ENCODE data around the gene POLR2B.
"Not testable (repeated sequence)": the region's sequence is repeated elsewhere in the genome, so short reads cannot be mapped to it uniquely, and the experiment has no call there.

Gene POLR2B

GRCh38 chr4:57059890-57060716, 81.4 kb downstream of the POLR2B start:
- Histone ChIP-seq H3K9ac (ENCODE audit: low read depth, low read length) (no peak overlapping the region), H3K27me3 (ENCODE audit: control insufficient read depth, insufficient read depth, low read length) (peaks cover 2% of the 10 kb centered on the region), H3K4me3 (ENCODE audit: low read depth, low read length) (no peak overlapping the region), H3K4me1 (ENCODE audit: control insufficient read depth, insufficient read depth, low read length) (no peaks in the 10 kb centered on the region), H3K36me3 (ENCODE audit: control insufficient read depth, insufficient read depth, low read length) (no peaks in the 10 kb centered on the region), H3K9me3 (ENCODE audit: control insufficient read depth, insufficient read depth, low read length) (no peaks in the 10 kb centered on the region)

- not testable (repeated sequence) for H3K27me3 ChIP-seq (ENCODE audit: control insufficient read depth, insufficient read depth, low read length); H3K9me3 ChIP-seq (ENCODE audit: control insufficient read depth, insufficient read depth, low read length); H3K9ac ChIP-seq (ENCODE audit: low read depth, low read length); H3K36me3 ChIP-seq (ENCODE audit: control insufficient read depth, insufficient read depth, low read length); H3K4me1 ChIP-seq (ENCODE audit: control insufficient read depth, insufficient read depth, low read length); H3K4me3 ChIP-seq (ENCODE audit: low read depth, low read length)
Measured at GRCh38 chr4:57060717-57061067, 82.0 kb downstream of the POLR2B start.

DNA sequence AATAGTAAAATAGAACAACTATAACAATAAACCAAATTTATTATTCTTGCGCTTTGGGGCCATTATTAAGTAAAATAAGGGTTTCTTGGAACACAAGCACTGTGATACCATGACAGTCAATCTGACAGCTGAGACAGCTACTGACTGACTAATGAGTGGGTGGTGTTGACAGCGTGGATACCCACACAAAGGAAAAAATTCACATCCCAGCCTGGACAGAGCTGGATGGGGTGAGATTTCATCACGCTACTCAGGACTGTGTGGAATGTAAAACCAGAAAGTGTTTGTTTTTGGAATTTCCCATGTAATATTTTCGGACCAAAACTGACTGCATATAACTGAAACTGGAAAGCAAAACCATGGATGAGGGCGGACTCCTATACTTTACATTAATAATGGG, 82.7 kb downstream of the POLR2B start:
- peaks cover 2% of the 10 kb centered on the region for H3K27me3 ChIP-seq (ENCODE audit: control insufficient read depth, insufficient read depth, low read length)
- H3K36me3 ChIP-seq (ENCODE audit: control insufficient read depth, insufficient read depth, low read length), result no peaks in the 10 kb centered on the region
- H3K4me1 ChIP-seq (ENCODE audit: control insufficient read depth, insufficient read depth, low read length), result no peaks in the 10 kb centered on the region
- no peak overlapping the region for H3K9ac ChIP-seq (ENCODE audit: low read depth, low read length)
- H3K4me3 ChIP-seq (ENCODE audit: low read depth, low read length), result no peak overlapping the region
- H3K9me3 ChIP-seq (ENCODE audit: control insufficient read depth, insufficient read depth, low read length), result no peaks in the 10 kb centered on the region

- H3K4me1 ChIP-seq (ENCODE audit: control insufficient read depth, insufficient read depth, low read length), result no peaks in the 10 kb centered on the region
- no peak overlapping the region for H3K9ac ChIP-seq (ENCODE audit: low read depth, low read length)
- no peaks in the 10 kb centered on the region for H3K9me3 ChIP-seq (ENCODE audit: control insufficient read depth, insufficient read depth, low read length)
- H3K27me3 ChIP-seq (ENCODE audit: control insufficient read depth, insufficient read depth, low read length), result no peaks in the 10 kb centered on the region
- no peak overlapping the region for H3K4me3 ChIP-seq (ENCODE audit: low read depth, low read length)
- no peaks in the 10 kb centered on the region for H3K36me3 ChIP-seq (ENCODE audit: control insufficient read depth, insufficient read depth, low read length)
Measured at GRCh38 chr4:57063518-57063917, 84.8 kb downstream of the POLR2B start.

- Histone ChIP-seq H3K36me3 (ENCODE audit: control insufficient read depth, insufficient read depth, low read length) (no peaks in the 10 kb centered on the region), H3K9me3 (ENCODE audit: control insufficient read depth, insufficient read depth, low read length) (no peaks in the 10 kb centered on the region), H3K4me3 (ENCODE audit: low read depth, low read length) (no peak overlapping the region), H3K27me3 (ENCODE audit: control insufficient read depth, insufficient read depth, low read length) (no peaks in the 10 kb centered on the region), H3K9ac (ENCODE audit: low read depth, low read length) (no peak overlapping the region), H3K4me1 (ENCODE audit: control insufficient read depth, insufficient read depth, low read length) (no peaks in the 10 kb centered on the region)
Measured at GRCh38 chr4:57064120-57064519, 85.4 kb downstream of the POLR2B start.

DNA sequence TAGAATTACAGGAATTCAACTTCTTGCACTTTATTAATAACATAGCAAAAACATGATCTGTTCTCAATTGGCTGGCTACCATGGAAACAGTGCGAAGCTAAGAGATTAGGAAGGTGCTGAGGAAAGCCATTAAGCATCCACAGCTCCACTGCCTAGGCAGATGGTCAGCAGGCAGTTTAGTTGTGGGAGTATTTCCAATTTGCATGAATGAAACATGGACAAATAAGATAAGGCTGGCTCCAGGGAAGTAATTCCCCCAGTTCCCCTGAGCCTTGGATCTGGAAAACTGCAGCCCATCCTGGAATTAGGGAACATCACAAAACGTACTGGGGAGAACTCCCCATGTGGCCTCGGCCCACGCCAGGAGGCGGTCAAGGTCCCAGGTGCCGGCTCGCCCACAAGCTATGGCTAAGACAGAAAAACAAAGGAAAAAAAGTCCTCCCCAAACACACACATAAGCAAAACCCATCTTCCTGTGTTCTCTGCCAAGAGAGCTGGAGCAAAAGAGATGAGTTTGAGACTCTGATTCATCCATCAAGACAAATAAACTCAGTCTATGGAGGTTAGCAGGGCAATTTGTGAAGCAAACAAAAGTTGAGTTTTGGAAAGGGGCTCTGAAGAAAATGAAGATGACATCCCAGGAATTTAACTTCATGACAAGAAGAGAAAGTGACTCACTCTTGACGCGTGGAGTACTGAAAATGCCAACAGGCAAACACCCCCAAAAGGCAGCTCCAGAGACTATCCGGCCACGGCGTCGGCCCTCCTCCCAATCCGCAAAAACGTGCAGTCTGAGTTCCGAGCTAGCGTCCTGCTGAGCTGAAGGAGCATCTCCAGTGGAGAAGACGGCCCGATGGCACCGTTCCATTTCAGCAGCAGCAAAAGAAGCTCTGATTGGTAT, 86.4 kb downstream of the POLR2B start:
- H3K36me3 ChIP-seq (ENCODE audit: control insufficient read depth, insufficient read depth, low read length), result no peaks in the 10 kb centered on the region
- no peak overlapping the region for H3K9ac ChIP-seq (ENCODE audit: low read depth, low read length)
- no peaks in the 10 kb centered on the region for H3K9me3 ChIP-seq (ENCODE audit: control insufficient read depth, insufficient read depth, low read length)
- H3K27me3 ChIP-seq (ENCODE audit: control insufficient read depth, insufficient read depth, low read length), result no peaks in the 10 kb centered on the region
- no peak overlapping the region for H3K4me3 ChIP-seq (ENCODE audit: low read depth, low read length)
- no peaks in the 10 kb centered on the region for H3K4me1 ChIP-seq (ENCODE audit: control insufficient read depth, insufficient read depth, low read length)

DNA sequence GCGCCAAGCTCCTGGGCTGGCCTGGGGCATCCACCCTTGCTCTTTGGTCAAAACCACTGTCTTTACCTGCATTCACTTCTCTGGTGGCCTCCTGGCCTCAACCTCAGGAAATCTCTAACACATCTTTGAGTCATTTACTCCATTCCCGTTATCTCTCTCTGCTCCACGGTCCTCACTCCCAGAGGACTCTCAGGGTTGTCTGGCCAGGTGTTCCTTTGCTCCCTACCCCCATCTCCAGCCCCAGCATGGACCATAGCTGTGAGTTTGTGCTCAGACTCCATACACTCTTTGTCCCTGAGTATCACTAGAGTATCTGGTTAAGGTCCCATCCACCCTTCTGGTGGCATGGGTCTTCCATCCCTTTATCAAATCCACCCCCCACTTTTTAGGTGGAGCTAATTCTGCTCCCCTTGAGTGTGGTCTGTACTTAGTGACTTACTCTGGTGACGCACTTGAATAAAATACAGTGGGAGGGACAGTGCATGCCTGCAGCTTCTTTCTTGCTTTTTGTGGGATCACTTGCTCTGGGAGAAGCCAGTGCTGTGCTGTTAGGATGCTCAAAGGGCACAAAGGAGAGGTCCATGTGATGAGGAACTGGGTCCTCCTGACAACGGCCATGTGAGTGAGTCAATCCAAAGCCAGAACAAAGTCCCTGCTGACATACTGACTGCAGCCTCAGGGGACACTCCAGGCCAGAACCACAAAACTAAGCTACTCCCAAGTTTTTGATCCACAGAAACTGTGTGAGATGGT, 87.2 kb downstream of the POLR2B start:
- no peak overlapping the region for H3K4me3 ChIP-seq (ENCODE audit: low read depth, low read length)
- no peaks in the 10 kb centered on the region for H3K9me3 ChIP-seq (ENCODE audit: control insufficient read depth, insufficient read depth, low read length)
- H3K4me1 ChIP-seq (ENCODE audit: control insufficient read depth, insufficient read depth, low read length), result no peaks in the 10 kb centered on the region
- no peak overlapping the region for H3K9ac ChIP-seq (ENCODE audit: low read depth, low read length)
- H3K27me3 ChIP-seq (ENCODE audit: control insufficient read depth, insufficient read depth, low read length), result no peaks in the 10 kb centered on the region
- H3K36me3 ChIP-seq (ENCODE audit: control insufficient read depth, insufficient read depth, low read length), result no peaks in the 10 kb centered on the region

DNA sequence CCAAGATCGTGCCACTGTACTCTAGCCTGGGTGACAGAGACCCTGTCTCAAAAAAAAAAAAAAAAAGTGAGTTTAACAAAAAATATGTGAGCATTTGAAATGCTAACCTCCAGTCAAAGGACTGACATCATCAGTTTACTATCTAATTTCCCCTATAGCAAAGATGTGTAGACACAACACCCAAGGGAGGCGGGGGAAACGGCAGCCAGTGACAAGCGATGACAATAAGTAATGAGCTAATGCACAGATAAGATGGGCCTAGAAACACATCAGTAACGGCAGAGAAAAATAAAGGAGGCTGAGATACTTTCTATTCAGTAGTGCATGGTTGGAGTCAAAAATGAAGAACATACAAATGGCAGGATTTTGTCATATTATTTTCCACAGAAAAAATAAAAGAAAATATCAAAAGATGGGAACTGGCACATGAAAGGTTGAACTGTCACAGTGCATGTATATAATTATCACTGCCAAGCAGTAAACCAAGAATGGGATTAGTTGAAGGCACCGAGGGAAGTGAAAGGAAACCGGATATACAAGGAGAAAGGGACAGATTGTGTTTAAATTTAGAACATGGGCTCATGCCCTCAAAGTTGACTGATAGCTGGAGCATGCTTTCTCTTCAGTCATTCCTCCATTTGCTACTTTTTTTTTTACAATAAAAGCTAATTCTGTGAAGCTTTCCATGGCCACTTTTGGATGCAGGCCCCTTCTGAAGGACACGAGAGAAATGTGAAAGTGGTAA, 89.7 kb downstream of the POLR2B start:
- H3K9ac ChIP-seq (ENCODE audit: low read depth, low read length), result no peak overlapping the region
- no peaks in the 10 kb centered on the region for H3K27me3 ChIP-seq (ENCODE audit: control insufficient read depth, insufficient read depth, low read length)
- H3K36me3 ChIP-seq (ENCODE audit: control insufficient read depth, insufficient read depth, low read length), result no peaks in the 10 kb centered on the region
- no peaks in the 10 kb centered on the region for H3K4me1 ChIP-seq (ENCODE audit: control insufficient read depth, insufficient read depth, low read length)
- H3K4me3 ChIP-seq (ENCODE audit: low read depth, low read length), result no peak overlapping the region
- no peaks in the 10 kb centered on the region for H3K9me3 ChIP-seq (ENCODE audit: control insufficient read depth, insufficient read depth, low read length)

DNA sequence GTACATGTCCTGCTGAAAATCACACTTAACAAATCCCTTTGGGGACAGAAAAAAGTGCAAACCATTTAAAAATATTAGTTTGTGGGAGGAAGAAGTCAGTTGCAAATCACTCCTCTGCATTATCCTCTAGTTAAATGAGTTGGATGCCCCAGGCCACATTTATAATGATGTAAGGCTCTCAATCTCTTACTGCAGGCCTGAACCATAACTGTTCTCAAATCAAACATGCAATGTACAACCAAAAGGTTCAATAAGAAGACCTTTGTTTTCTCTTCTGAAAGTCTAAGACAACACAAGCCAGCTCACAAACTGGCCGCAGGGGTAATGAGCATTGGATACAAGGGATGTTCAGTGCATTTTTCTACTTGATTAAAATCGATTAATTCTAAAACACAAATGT, 91.8 kb downstream of the POLR2B start:
- no peaks in the 10 kb centered on the region for H3K36me3 ChIP-seq (ENCODE audit: control insufficient read depth, insufficient read depth, low read length)
- no peak overlapping the region for H3K9ac ChIP-seq (ENCODE audit: low read depth, low read length)
- H3K4me1 ChIP-seq (ENCODE audit: control insufficient read depth, insufficient read depth, low read length), result no peaks in the 10 kb centered on the region
- no peak overlapping the region for H3K4me3 ChIP-seq (ENCODE audit: low read depth, low read length)
- H3K9me3 ChIP-seq (ENCODE audit: control insufficient read depth, insufficient read depth, low read length), result no peaks in the 10 kb centered on the region
- H3K27me3 ChIP-seq (ENCODE audit: control insufficient read depth, insufficient read depth, low read length), result no peaks in the 10 kb centered on the region

DNA sequence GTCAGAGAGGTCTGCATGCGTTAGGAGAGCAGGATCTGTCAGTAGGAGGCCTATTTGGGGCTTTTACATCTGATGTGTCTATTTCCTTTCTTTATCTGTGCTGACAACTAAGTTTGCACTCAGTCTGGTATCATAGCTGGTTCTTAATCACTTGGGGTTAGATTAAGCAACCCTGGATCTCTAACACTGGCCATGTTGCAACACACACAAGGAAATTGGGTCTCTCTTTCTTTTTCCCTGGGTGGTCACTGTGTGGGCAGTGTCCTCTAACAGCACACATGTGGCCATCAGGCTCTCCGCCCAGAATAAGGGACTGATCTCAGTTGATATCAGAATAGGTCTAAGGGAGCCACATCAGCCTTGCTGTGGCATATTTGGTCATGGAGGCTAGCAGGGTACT, 92.6 kb downstream of the POLR2B start:
- Histone ChIP-seq H3K9me3 (ENCODE audit: control insufficient read depth, insufficient read depth, low read length) (no peaks in the 10 kb centered on the region), H3K36me3 (ENCODE audit: control insufficient read depth, insufficient read depth, low read length) (no peaks in the 10 kb centered on the region), H3K4me1 (ENCODE audit: control insufficient read depth, insufficient read depth, low read length) (no peaks in the 10 kb centered on the region), H3K4me3 (ENCODE audit: low read depth, low read length) (no peak overlapping the region), H3K27me3 (ENCODE audit: control insufficient read depth, insufficient read depth, low read length) (no peaks in the 10 kb centered on the region), H3K9ac (ENCODE audit: low read depth, low read length) (no peak overlapping the region)

DNA sequence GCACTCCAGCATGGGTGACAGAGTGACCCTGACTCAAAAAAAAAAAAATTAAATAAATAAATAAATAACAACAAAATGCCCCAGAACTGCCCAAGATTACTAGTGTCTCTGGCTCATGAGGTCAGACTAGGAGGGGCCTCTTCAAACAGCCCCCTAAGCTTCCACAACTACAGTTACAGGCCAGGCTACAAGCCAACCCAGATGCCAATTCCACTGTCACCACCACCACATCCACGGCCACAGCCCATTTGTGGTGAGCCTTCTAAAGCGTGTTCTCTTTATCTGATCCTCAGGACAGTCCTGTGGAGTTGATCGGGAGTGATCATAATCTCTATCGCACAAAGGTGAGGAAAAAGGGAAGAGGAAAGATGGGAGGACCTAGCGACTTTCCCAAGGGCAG, 94.9 kb downstream of the POLR2B start:
- no peaks in the 10 kb centered on the region for H3K27me3 ChIP-seq (ENCODE audit: control insufficient read depth, insufficient read depth, low read length)
- no peak overlapping the region for H3K9ac ChIP-seq (ENCODE audit: low read depth, low read length)
- H3K4me1 ChIP-seq (ENCODE audit: control insufficient read depth, insufficient read depth, low read length), result peaks cover 6% of the 10 kb centered on the region
- no peaks in the 10 kb centered on the region for H3K9me3 ChIP-seq (ENCODE audit: control insufficient read depth, insufficient read depth, low read length)
- H3K36me3 ChIP-seq (ENCODE audit: control insufficient read depth, insufficient read depth, low read length), result no peaks in the 10 kb centered on the region
- no peak overlapping the region for H3K4me3 ChIP-seq (ENCODE audit: low read depth, low read length)

Measured in iPS-15b (cell line).